ENCODE measurements around the gene NR2C2. TPM values are rescaled to one million over a fixed set of nuclear protein-coding genes. Genes with fewer than 3 reads are reported as not detected.

Gene NR2C2
- total and polyA plus RNA-seq, 2 of the 13 experiments (the other 11 are each of a cell fraction or from before 2014, with no cell fraction given): 7.8 to 11.8 TPM

- H3K36me3 ChIP-seq (replicated peaks in 1 of 2; ENCODE audit: control insufficient read depth in 1 of 2, insufficient read depth in 2 of 2, low read length in 2 of 2): no peaks in the 10 kb centered on the region; a peak in 2 of 5 replicates
- H3K9ac ChIP-seq (ENCODE audit: insufficient read depth, low read depth, low read length): no peak overlapping the region
- ATAC-seq (no peak), FAIRE-seq (no peak), DNase-seq (ENCODE audit: low spot score) (no peak)
- 95% methylated on average over 3 of the region's 3 CpGs for WGBS (ENCODE audit: low lambda C conversion rate)
- no peak overlapping the region for H3K4me2 ChIP-seq (ENCODE audit: low read depth, low read length)
- POLR2A ChIA-PET: no interaction called here
- no peaks in the 10 kb centered on the region for H3K4me1 ChIP-seq (ENCODE audit: insufficient read depth, low read length)
- CTCF ChIA-PET (ENCODE audit: low intra/inter-chr PET ratio, low total read pairs): no interaction called here
- H3K4me3 ChIP-seq (replicated peaks in 1 of 3; ENCODE audit: insufficient read depth in 1 of 3, low read depth in 2 of 3, low read length in 3 of 3): no peak overlapping the region
- H2AFZ ChIP-seq (ENCODE audit: low read length): no peak overlapping the region
- H3K27me3 ChIP-seq (ENCODE audit: control insufficient read depth in 1 of 2, insufficient read depth in 2 of 2, low read length in 2 of 2): no peaks in the 10 kb centered on the region; a peak in 1 of 5 replicates
- H3K79me2 ChIP-seq (ENCODE audit: insufficient read depth, low read length): peaks cover 10% of the 10 kb centered on the region
- no peaks in the 10 kb centered on the region for H3K9me3 ChIP-seq (ENCODE audit: low read length)
- H3K27ac ChIP-seq (ENCODE audit: extremely low read length, insufficient read depth, low read length): no peak overlapping the region
- in situ Hi-C loops (cut with HindIII; ENCODE audit: extremely low pct_ligation_motif_present, low pct_unique_long_range_greater_than_20kb) (no loop called here), intact Hi-C loops (cut with micrococcal nuclease; ENCODE audit: unreplicated experiment) (no loop called here)
- H4K20me1 ChIP-seq (ENCODE audit: insufficient read depth, low read length): no peaks in the 10 kb centered on the region; the same call in 1 of the 2 replicates
- TF ChIP-seq ASH2L (IDR thresholded peaks at IDR 0.05; ENCODE audit: insufficient read length, low read depth, low read length): no peak
- TF ChIP-seq ZNF7 (CRISPR knock-in tag; IDR thresholded peaks at IDR 0.05): peak; percentile 97
- no TSS peak for BruUV-seq (replicated peaks)
These were observed 37.3 kb downstream of the NR2C2 start for GRCh38 chr3:14984581-14985113.

GRCh38 chr3:14988988-14989394 lies 41.6 kb downstream of the NR2C2 start:
- Histone ChIP-seq H3K36me3 (replicated peaks in 1 of 2; ENCODE audit: control insufficient read depth in 1 of 2, insufficient read depth in 2 of 2, low read length in 2 of 2) (no peaks in the 10 kb centered on the region; a peak in 1 of 5 replicates), H3K4me1 (ENCODE audit: insufficient read depth, low read length) (peaks cover 18% of the 10 kb centered on the region), H3K27me3 (ENCODE audit: control insufficient read depth in 1 of 2, insufficient read depth in 2 of 2, low read length in 2 of 2) (no peaks in the 10 kb centered on the region; a peak in 1 of 5 replicates), H4K20me1 (ENCODE audit: insufficient read depth, low read length) (peaks cover 10% of the 10 kb centered on the region), H3K9me3 (ENCODE audit: low read length) (no peaks in the 10 kb centered on the region), H3K4me2 (ENCODE audit: low read depth, low read length) (no peak overlapping the region), H3K9ac (ENCODE audit: insufficient read depth, low read depth, low read length) (no peak overlapping the region), H2AFZ (ENCODE audit: low read length) (no peak overlapping the region), H3K27ac (ENCODE audit: extremely low read length, insufficient read depth, low read length) (no peak overlapping the region), H3K79me2 (ENCODE audit: insufficient read depth, low read length) (peaks cover 17% of the 10 kb centered on the region), H3K4me3 (replicated peaks in 1 of 3; ENCODE audit: insufficient read depth in 1 of 3, low read depth in 2 of 3, low read length in 3 of 3) (no peak overlapping the region)
- in situ Hi-C loops (cut with HindIII; ENCODE audit: extremely low pct_ligation_motif_present, low pct_unique_long_range_greater_than_20kb): no loop called here
- ChIA-PET CTCF (ENCODE audit: low intra/inter-chr PET ratio, low total read pairs) (no interaction called here), POLR2A (no interaction called here)
- DNase-seq (ENCODE audit: low spot score) (peak; percentile 26), FAIRE-seq (no peak), ATAC-seq (peak; percentile 82)
- intact Hi-C loops (cut with micrococcal nuclease; ENCODE audit: unreplicated experiment): no loop called here
- no peak for TF ChIP-seq NFRKB (IDR thresholded peaks at IDR 0.05)
- no TSS peak for BruUV-seq (replicated peaks)
- 94% methylated on average over 3 of the region's 3 CpGs for WGBS (ENCODE audit: low lambda C conversion rate)
